Suprapubic skin (tissue), 3 donors: ENCODE measurements around the gene GAB3.

Experiments used
- EP300 ChIP-seq: sonication (generic); formaldehyde crosslinking; IDR thresholded peaks from one replicate; pipeline ENCODE4 v1.6.1; 2017; ENCODE audit warnings: antibody characterized with exemption
- POLR2A ChIP-seq, 2 donors: fragments of 450-650 bp; IDR thresholded peaks; one replicate each; pipeline ENCODE4 v1.6.1; 2017; ENCODE audit warnings: antibody characterized with exemption in 2 of 2, mild to moderate bottlenecking in 2 of 2, moderate library complexity in 2 of 2
- TF ChIP-seq, protein P1 (sequence below), 2 donors: fragments of 200-600 bp in 1 of 2; fragments of 450-650 bp in 1 of 2; sonication (generic) in 1 of 2; IDR thresholded peaks; one replicate each; pipeline ENCODE4 v1.5.1; 2016 to 2019; ENCODE audit warnings: antibody characterized with exemption in 2 of 2, mild to moderate bottlenecking in 1 of 2, moderate library complexity in 1 of 2

DNA sequence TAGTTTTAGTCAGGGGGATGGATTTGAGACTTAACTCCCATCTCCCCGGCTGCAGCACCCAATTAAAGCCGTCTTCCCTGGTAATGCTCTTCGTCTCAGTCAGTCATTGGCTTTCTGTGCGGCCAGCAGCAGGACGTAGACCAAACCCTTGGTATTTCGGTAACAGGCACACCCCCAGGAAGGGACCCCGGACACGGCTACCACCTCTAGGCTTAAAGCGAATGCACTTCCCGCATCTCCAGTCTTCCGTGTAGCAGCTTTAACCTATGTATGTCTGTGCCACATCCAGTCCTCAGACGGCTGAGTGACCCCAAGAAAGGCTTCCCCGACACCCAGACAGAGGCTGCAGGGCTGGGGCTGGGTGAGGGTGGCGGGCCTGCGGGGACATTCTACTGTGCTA, 96.0 kb downstream of the GAB3 start:
- TF ChIP-seq, protein P1, sequence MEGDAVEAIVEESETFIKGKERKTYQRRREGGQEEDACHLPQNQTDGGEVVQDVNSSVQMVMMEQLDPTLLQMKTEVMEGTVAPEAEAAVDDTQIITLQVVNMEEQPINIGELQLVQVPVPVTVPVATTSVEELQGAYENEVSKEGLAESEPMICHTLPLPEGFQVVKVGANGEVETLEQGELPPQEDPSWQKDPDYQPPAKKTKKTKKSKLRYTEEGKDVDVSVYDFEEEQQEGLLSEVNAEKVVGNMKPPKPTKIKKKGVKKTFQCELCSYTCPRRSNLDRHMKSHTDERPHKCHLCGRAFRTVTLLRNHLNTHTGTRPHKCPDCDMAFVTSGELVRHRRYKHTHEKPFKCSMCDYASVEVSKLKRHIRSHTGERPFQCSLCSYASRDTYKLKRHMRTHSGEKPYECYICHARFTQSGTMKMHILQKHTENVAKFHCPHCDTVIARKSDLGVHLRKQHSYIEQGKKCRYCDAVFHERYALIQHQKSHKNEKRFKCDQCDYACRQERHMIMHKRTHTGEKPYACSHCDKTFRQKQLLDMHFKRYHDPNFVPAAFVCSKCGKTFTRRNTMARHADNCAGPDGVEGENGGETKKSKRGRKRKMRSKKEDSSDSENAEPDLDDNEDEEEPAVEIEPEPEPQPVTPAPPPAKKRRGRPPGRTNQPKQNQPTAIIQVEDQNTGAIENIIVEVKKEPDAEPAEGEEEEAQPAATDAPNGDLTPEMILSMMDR (IDR thresholded peaks at IDR 0.05): no peak
- TF ChIP-seq POLR2A (IDR thresholded peaks at IDR 0.05) (no peak), EP300 (no peak)
